DLD1 (cell line): ENCODE measurements around the gene TMEM203.

ENCODE experiments used
- in situ Hi-C: cut with HindIII; loops from 2 replicates; pipeline ENCODE4 v1.10.0; 2017; ENCODE audit warnings: low sequenced_read_pairs

The TMEM203 gene

GRCh38 chr9:137156567-137157375, 48.7 kb downstream of the TMEM203 start:
- in situ Hi-C loops = loop anchor here (25.0 kb wide), 1 partner anchor 344 kb away; the partner anchor contains the start of gene RABL6
